Measurements from ENCODE around the gene CACYBP.

GRCh38 chr1:174953285-174954072 lies 46.3 kb upstream of the CACYBP start:
- no peak for TF ChIP-seq POLR2A (IDR thresholded peaks at IDR 0.05; ENCODE audit: low read length)
- TF ChIP-seq GATA1 (IDR thresholded peaks at IDR 0.05; ENCODE audit: low read depth, low read length), result no peak

Measured in erythroblast (primary cell).